ENCODE results near the gene RTN4R.
A peak's percentile ranks its signal among the peaks of the same experiment; 100 is the strongest.

The RTN4R gene

DNA sequence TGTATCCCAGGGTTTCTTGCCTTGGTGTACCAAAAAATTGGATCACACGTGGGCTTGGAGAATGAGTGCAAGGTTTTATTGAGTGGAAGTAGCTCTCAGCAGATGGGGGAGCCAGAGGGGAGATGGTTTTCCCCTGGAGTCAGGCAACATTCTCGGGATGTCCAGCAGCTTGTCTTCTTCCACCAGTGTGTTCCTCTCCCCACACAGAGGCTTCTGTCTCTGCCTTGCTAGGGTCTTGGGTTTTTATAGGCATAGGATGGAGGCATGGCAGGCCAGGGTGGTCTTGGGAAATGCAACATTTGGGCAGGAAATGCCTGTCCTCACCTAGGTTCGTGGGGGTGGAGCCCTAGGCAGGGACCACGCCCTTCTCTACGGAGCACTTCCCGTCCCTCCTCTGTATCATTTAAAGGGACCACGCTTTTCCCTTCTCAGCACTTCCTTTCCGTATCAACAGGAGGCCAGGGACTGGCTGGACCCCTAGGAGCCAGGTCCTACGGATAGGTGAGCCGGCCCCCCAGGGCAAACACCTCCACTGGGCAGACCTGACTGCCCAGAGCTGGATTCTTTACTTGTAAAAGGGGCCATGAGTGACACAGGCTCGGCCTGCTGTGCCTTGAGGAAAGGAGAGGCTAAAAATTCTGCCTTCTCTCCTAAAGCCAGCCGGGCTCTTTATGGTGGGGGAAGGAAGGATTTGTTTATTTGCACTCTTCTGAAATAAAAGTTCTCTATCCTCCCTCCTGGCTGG lies 62.0 kb downstream of the RTN4R start:
- peak overlapping the region; percentile 71 for H3K4me3 ChIP-seq (ENCODE audit: low read depth, low read length)

DNA sequence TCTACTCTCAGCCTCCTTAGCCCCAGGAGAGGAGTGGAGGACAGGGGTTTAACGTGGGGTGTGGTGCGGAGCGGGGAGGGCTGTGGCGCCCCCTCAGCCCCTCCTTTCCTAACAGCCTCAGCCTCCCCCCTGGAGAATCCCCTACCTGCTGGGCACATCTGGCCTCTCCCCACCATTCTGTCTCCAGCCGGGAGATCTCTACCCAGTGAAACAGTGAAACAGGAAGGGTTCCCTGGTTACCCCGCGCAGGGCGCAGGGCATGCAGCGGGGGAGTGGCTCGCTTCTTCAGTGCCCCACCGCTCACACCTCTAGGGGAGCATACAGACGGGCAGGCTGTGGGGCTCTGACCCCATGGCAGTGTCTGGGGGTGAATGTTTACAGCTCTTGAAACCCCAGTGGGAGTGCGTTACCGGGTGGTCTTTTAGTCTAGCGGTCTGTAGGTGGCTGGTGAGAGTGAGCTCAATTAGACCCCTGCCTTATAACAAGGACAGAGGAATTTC lies 62.6 kb downstream of the RTN4R start:
- Histone ChIP-seq H3K27ac (no peak overlapping the region), H3K79me2 (no peaks in the 10 kb centered on the region), H3K4me3 (ENCODE audit: low read depth, low read length) (peak overlapping the region; percentile 71), H3K4me1 (peaks cover 4% of the 10 kb centered on the region), H3K27me3 (ENCODE audit: control insufficient read depth, insufficient read depth, low read length) (no peaks in the 10 kb centered on the region), H3K36me3 (ENCODE audit: control insufficient read depth, insufficient read depth, low read length) (no peaks in the 10 kb centered on the region), H3K4me2 (ENCODE audit: low read length) (no peak overlapping the region), H3K9ac (no peak overlapping the region), H2AFZ (peak overlapping the region; percentile 89), H3K9me3 (ENCODE audit: control insufficient read depth, low read length) (no peaks in the 10 kb centered on the region)
- TF ChIP-seq, protein P1, sequence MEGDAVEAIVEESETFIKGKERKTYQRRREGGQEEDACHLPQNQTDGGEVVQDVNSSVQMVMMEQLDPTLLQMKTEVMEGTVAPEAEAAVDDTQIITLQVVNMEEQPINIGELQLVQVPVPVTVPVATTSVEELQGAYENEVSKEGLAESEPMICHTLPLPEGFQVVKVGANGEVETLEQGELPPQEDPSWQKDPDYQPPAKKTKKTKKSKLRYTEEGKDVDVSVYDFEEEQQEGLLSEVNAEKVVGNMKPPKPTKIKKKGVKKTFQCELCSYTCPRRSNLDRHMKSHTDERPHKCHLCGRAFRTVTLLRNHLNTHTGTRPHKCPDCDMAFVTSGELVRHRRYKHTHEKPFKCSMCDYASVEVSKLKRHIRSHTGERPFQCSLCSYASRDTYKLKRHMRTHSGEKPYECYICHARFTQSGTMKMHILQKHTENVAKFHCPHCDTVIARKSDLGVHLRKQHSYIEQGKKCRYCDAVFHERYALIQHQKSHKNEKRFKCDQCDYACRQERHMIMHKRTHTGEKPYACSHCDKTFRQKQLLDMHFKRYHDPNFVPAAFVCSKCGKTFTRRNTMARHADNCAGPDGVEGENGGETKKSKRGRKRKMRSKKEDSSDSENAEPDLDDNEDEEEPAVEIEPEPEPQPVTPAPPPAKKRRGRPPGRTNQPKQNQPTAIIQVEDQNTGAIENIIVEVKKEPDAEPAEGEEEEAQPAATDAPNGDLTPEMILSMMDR (IDR thresholded peaks at IDR 0.05): no peak

More for the DNA sequence above, 62.0 kb downstream of the RTN4R start:
- TF ChIP-seq, protein P1 (IDR thresholded peaks at IDR 0.05): no peak
- Histone ChIP-seq H3K4me1 (peaks cover 4% of the 10 kb centered on the region), H3K27me3 (ENCODE audit: control insufficient read depth, insufficient read depth, low read length) (no peaks in the 10 kb centered on the region), H3K9me3 (ENCODE audit: control insufficient read depth, low read length) (no peaks in the 10 kb centered on the region), H3K27ac (peak overlapping the region; percentile 70), H3K9ac (peak overlapping the region; percentile 19), H3K4me2 (ENCODE audit: low read length) (peak overlapping the region; percentile 74), H3K79me2 (no peaks in the 10 kb centered on the region), H3K36me3 (ENCODE audit: control insufficient read depth, insufficient read depth, low read length) (no peaks in the 10 kb centered on the region), H2AFZ (peak overlapping the region; percentile 89)

DNA sequence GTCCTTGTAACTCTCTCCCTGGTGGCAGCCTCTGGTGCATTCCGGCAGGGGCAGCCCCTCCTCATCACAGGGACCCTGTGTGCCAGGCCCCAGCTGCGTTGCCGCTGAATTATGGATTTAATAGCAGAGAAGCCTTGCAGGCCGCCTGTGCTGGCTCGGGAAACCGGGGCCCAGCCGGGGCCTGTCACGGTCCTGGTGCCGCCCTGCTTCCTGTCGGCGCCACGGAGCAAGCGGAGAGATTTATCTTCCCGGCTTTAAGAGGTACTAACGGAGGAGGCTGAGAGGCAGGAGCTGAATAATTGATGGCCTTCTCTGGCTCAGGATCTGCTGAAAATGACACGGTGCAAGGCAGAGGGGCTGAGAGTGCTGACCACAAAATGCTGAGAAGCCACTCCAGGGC lies 63.3 kb downstream of the RTN4R start:
- TF ChIP-seq, protein P1 (IDR thresholded peaks at IDR 0.05): no peak
- Histone ChIP-seq H3K36me3 (ENCODE audit: control insufficient read depth, insufficient read depth, low read length) (no peaks in the 10 kb centered on the region), H3K4me1 (peaks cover 4% of the 10 kb centered on the region), H3K9me3 (ENCODE audit: control insufficient read depth, low read length) (no peaks in the 10 kb centered on the region), H3K9ac (no peak overlapping the region), H3K27ac (no peak overlapping the region), H3K27me3 (ENCODE audit: control insufficient read depth, insufficient read depth, low read length) (no peaks in the 10 kb centered on the region), H3K4me3 (ENCODE audit: low read depth, low read length) (no peak overlapping the region), H3K4me2 (ENCODE audit: low read length) (no peak overlapping the region), H3K79me2 (no peaks in the 10 kb centered on the region), H2AFZ (no peak overlapping the region)

DNA sequence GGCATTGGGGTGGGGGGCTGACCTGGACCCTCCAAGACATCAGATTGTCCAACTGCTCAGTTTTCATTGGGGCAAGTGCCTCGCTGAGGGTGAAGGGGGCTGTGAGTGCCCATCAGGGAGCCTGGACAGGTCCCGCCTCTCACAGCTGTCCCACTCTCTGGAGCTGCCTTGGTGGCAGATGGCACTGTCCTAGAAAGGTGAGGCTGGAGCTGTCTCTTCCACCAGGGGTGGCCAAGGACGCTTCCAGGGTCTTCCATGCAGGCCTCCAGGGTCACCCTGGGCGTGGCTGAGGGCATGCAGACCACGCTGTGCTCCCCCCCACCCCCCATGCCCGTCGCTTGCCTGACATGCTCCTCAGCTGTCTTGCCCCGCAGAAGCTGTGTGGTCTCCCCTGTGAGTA lies 63.8 kb downstream of the RTN4R start:
- Histone ChIP-seq H3K79me2 (no peaks in the 10 kb centered on the region), H3K4me3 (ENCODE audit: low read depth, low read length) (no peak overlapping the region), H3K9ac (no peak overlapping the region), H3K27ac (no peak overlapping the region), H2AFZ (no peak overlapping the region), H3K36me3 (ENCODE audit: control insufficient read depth, insufficient read depth, low read length) (no peaks in the 10 kb centered on the region), H3K4me2 (ENCODE audit: low read length) (no peak overlapping the region), H3K27me3 (ENCODE audit: control insufficient read depth, insufficient read depth, low read length) (no peaks in the 10 kb centered on the region), H3K4me1 (peaks cover 4% of the 10 kb centered on the region), H3K9me3 (ENCODE audit: control insufficient read depth, low read length) (no peaks in the 10 kb centered on the region)
- TF ChIP-seq, protein P1 (IDR thresholded peaks at IDR 0.05): no peak

All from parathyroid adenoma (tissue), 2 donors.